Retinal pigment epithelial cell (primary cell): ENCODE measurements around the gene CDC23.
"Not testable (repeated sequence)": the region's sequence is repeated elsewhere in the genome, so short reads cannot be mapped to it uniquely, and the experiment has no call there.

Source experiments
- DNase-seq: peaks from one replicate; pipeline ENCODE4 v3.0.0-alpha.2; 2010; ENCODE audit warnings: low read depth
- H3K4me3 ChIP-seq: 2 replicates; pipeline ENCODE4 v1.5.1; 2011; ENCODE audit warnings: mild to moderate bottlenecking, low read length, control low read depth, moderate library complexity
- CTCF ChIP-seq: conservative IDR thresholded peaks from 2 replicates; pipeline ENCODE4 v1.5.1; 2011; ENCODE audit warnings: low read depth, low read length, control low read depth, inconsistent platforms

Gene CDC23

GRCh38 chr5:138169124-138169523 lies 44.0 kb downstream of the CDC23 start:
- no peak overlapping the region for H3K4me3 ChIP-seq
- DNase-seq: no peak
- no peak for TF ChIP-seq CTCF

GRCh38 chr5:138163721-138164120 lies 49.4 kb downstream of the CDC23 start:
- no peak for DNase-seq
- no peak for TF ChIP-seq CTCF
- no peak overlapping the region for H3K4me3 ChIP-seq

GRCh38 chr5:138160706-138161105 lies 52.4 kb downstream of the CDC23 start:
- no peak for TF ChIP-seq CTCF
- DNase-seq: no peak
- no peak overlapping the region for H3K4me3 ChIP-seq

- H3K4me3 ChIP-seq: no peak overlapping the region
- no peak for DNase-seq
- no peak for TF ChIP-seq CTCF
Measured at GRCh38 chr5:138159666-138160065, 53.5 kb downstream of the CDC23 start.

GRCh38 chr5:138157626-138158025 lies 55.5 kb downstream of the CDC23 start:
- no peak for DNase-seq
- no peak for TF ChIP-seq CTCF
- H3K4me3 ChIP-seq: no peak overlapping the region

- H3K4me3 ChIP-seq, DNase-seq: not testable (repeated sequence)
Measured at GRCh38 chr5:138155977-138156376, 57.1 kb downstream of the CDC23 start.

GRCh38 chr5:138149530-138149929 lies 63.6 kb downstream of the CDC23 start:
- no peak for TF ChIP-seq CTCF
- no peak for DNase-seq
- H3K4me3 ChIP-seq: no peak overlapping the region

GRCh38 chr5:138148811-138149210 lies 64.3 kb downstream of the CDC23 start:
- H3K4me3 ChIP-seq: no peak overlapping the region
- TF ChIP-seq CTCF: no peak
- DNase-seq: peak; percentile 8

- DNase-seq, H3K4me3 ChIP-seq: not testable (repeated sequence)
Measured at GRCh38 chr5:138143578-138143977, 69.5 kb downstream of the CDC23 start.
